Regular cardiac myocyte (primary cell): ENCODE results near the gene PCDHGA1. TPM values are rescaled to one million over a fixed set of nuclear protein-coding genes. Genes with fewer than 3 reads are reported as not detected.

Experiments
- total RNA-seq: library from RNA; depleted of rRNA; stranded (reverse); fragments of >200 nt; gene quantifications from 2 replicates; pipeline ENCODE4 v1.2.3, GENCODE V29; 2014

The PCDHGA1 gene
- total RNA-seq, 1 donor from 2014 or later, result 1.4 TPM

GRCh38 chr5:141397756-141398551 is 67.6 kb downstream of the PCDHGA1 start, which contains the start of gene PCDHGB5:
Gene PCDHGB5, plus strand, starts transcription at chr5:141397947. Its CDS starts 181 bp downstream, at chr5:141398128.

GRCh38 chr5:141402553-141403243 is 72.4 kb downstream of the PCDHGA1 start, which contains the start of gene PCDHGA9:
Gene PCDHGA9, plus strand, starts transcription at chr5:141402778. Its CDS starts 175 bp downstream, at chr5:141402953.

GRCh38 chr5:141407790-141408505 is 77.6 kb downstream of the PCDHGA1 start, which contains the start of gene PCDHGB6:
Gene PCDHGB6, plus strand, starts transcription at chr5:141408021. Its CDS starts 182 bp downstream, at chr5:141408203.

GRCh38 chr5:141412854-141413539 is 82.7 kb downstream of the PCDHGA1 start, which contains the start of gene PCDHGA10:
Gene PCDHGA10, plus strand, starts transcription at chr5:141412987. Its CDS starts 189 bp downstream, at chr5:141413176.

GRCh38 chr5:141417494-141418172 is 87.3 kb downstream of the PCDHGA1 start, which contains the start of gene PCDHGB7:
Gene PCDHGB7, plus strand, starts transcription at chr5:141417677. Its CDS starts 183 bp downstream, at chr5:141417860.

GRCh38 chr5:141420855-141421488 is 90.7 kb downstream of the PCDHGA1 start, which contains the start of gene PCDHGA11:
Gene PCDHGA11, plus strand, starts transcription at chr5:141421051. Its CDS starts 177 bp downstream, at chr5:141421228.

GRCh38 chr5:141430332-141431113 is 100.2 kb downstream of the PCDHGA1 start, which contains the start of gene PCDHGA12:
Gene PCDHGA12, plus strand, starts transcription at chr5:141430507. Its CDS starts 253 bp downstream, at chr5:141430760.

GRCh38 chr5:141475625-141476131 is 145.4 kb downstream of the PCDHGA1 start, which contains the start of gene PCDHGC3:
Gene PCDHGC3, plus strand, starts transcription at chr5:141475966. Its CDS starts 151 bp downstream, at chr5:141476117.

GRCh38 chr5:141484641-141485311 is 154.5 kb downstream of the PCDHGA1 start, which contains the start of gene PCDHGC4:
Gene PCDHGC4, plus strand, starts transcription at chr5:141485030. Its CDS starts 144 bp downstream, at chr5:141485174.

GRCh38 chr5:141488591-141489561 is 158.6 kb downstream of the PCDHGA1 start, which contains the start of gene PCDHGC5:
Gene PCDHGC5, plus strand, starts transcription at chr5:141489081. Its CDS starts 160 bp downstream, at chr5:141489241.

Other genes starting within 250 kb of the PCDHGA1 start
- gene PCDHB2, start 235.9 kb upstream of the PCDHGA1 start, total RNA-seq, result 0.77 and 6.5 TPM in 2 replicates
- 0.19 and 3.9 TPM in 2 replicates for gene PCDHB3, start 230.0 kb upstream of the PCDHGA1 start, total RNA-seq
- gene PCDHB4, start 208.7 kb upstream of the PCDHGA1 start, total RNA-seq, result under 0.01 and 0.85 TPM in 2 replicates
- 0.58 and 3.1 TPM in 2 replicates for gene PCDHB5, start 195.3 kb upstream of the PCDHGA1 start, total RNA-seq
- under 0.01 and 0.28 TPM in 2 replicates for gene PCDHB6, start 180.5 kb upstream of the PCDHGA1 start, total RNA-seq
- gene PCDHB7, start 157.9 kb upstream of the PCDHGA1 start, total RNA-seq, result 0.19 and 1.1 TPM in 2 replicates
- gene PCDHB8, start 152.7 kb upstream of the PCDHGA1 start, total RNA-seq, result under 0.01 and 1.4 TPM in 2 replicates
- gene PCDHB16, start 148.1 kb upstream of the PCDHGA1 start, total RNA-seq, result 0.19 and 1.7 TPM in 2 replicates
- gene PCDHB9, start 143.4 kb upstream of the PCDHGA1 start, total RNA-seq, result under 0.01 and 0.56 TPM in 2 replicates
- 0.19 and 1.7 TPM in 2 replicates for gene PCDHB10, start 138.2 kb upstream of the PCDHGA1 start, total RNA-seq
- 0.19 and 0.85 TPM in 2 replicates for gene PCDHB11, start 130.9 kb upstream of the PCDHGA1 start, total RNA-seq
- under 0.01 and 0.28 TPM in 2 replicates for gene PCDHB12, start 121.8 kb upstream of the PCDHGA1 start, total RNA-seq
- 0.19 and 1.1 TPM in 2 replicates for gene PCDHB13, start 116.6 kb upstream of the PCDHGA1 start, total RNA-seq
- 0.58 and 2.5 TPM in 2 replicates for gene PCDHB14, start 107.2 kb upstream of the PCDHGA1 start, total RNA-seq
- gene PCDHB15, start 85.1 kb upstream of the PCDHGA1 start, total RNA-seq, result 0.38 and 1.4 TPM in 2 replicates
- gene SLC25A2, start 26.5 kb upstream of the PCDHGA1 start, total RNA-seq, result under 0.01 and 0.19 TPM in 2 replicates
- 90.2 and 102 TPM in 2 replicates for gene TAF7, start 9.7 kb upstream of the PCDHGA1 start, total RNA-seq
- gene PCDHGA2, start 8.2 kb downstream of the PCDHGA1 start, total RNA-seq, result 1.5 and 3.1 TPM in 2 replicates
- gene PCDHGA3, start 13.3 kb downstream of the PCDHGA1 start, total RNA-seq, result 0.38 and 1.7 TPM in 2 replicates
- 0.38 and 3.1 TPM in 2 replicates for gene PCDHGB1, start 19.6 kb downstream of the PCDHGA1 start, total RNA-seq
- gene PCDHGA4, start 24.5 kb downstream of the PCDHGA1 start, total RNA-seq, result 2.9 and 8.2 TPM in 2 replicates
- gene PCDHGB2, start 29.5 kb downstream of the PCDHGA1 start, total RNA-seq, result 1.2 and 2.5 TPM in 2 replicates
- 0.58 and 1.1 TPM in 2 replicates for gene PCDHGA5, start 33.6 kb downstream of the PCDHGA1 start, total RNA-seq
- gene PCDHGB3, start 39.7 kb downstream of the PCDHGA1 start, total RNA-seq, result 1.9 and 4.5 TPM in 2 replicates
- 1.5 and 3.1 TPM in 2 replicates for gene PCDHGA6, start 43.4 kb downstream of the PCDHGA1 start, total RNA-seq
- gene PCDHGA7, start 52.2 kb downstream of the PCDHGA1 start, total RNA-seq, result 1.5 and 3.7 TPM in 2 replicates
- gene PCDHGB4, start 57.2 kb downstream of the PCDHGA1 start, total RNA-seq, result 9.6 and 22.0 TPM in 2 replicates
- gene PCDHGA8, start 62.1 kb downstream of the PCDHGA1 start, total RNA-seq, result 1.3 and 2.8 TPM in 2 replicates
- gene PCDHGB5, start 67.4 kb downstream of the PCDHGA1 start, total RNA-seq, result 17.8 and 21.4 TPM in 2 replicates
- 2.1 and 3.1 TPM in 2 replicates for gene PCDHGA9, start 72.3 kb downstream of the PCDHGA1 start, total RNA-seq
- gene PCDHGB6, start 77.5 kb downstream of the PCDHGA1 start, total RNA-seq, result 0.96 and 2.5 TPM in 2 replicates
- 1.2 and 3.4 TPM in 2 replicates for gene PCDHGA10, start 82.5 kb downstream of the PCDHGA1 start, total RNA-seq
- 1.9 and 4.5 TPM in 2 replicates for gene PCDHGB7, start 87.2 kb downstream of the PCDHGA1 start, total RNA-seq
- gene PCDHGA11, start 90.5 kb downstream of the PCDHGA1 start, total RNA-seq, result 3.1 and 4.5 TPM in 2 replicates
- 6.7 and 14.7 TPM in 2 replicates for gene PCDHGA12, start 100.0 kb downstream of the PCDHGA1 start, total RNA-seq
- gene PCDHGC3, start 145.5 kb downstream of the PCDHGA1 start, total RNA-seq, result 24.7 and 31.0 TPM in 2 replicates
- 0.77 and 1.1 TPM in 2 replicates for gene PCDHGC4, start 154.5 kb downstream of the PCDHGA1 start, total RNA-seq
- 1.7 and 2.0 TPM in 2 replicates for gene PCDHGC5, start 158.6 kb downstream of the PCDHGA1 start, total RNA-seq